Measurements from ENCODE around the gene WDR72. TPM values are rescaled to one million over a fixed set of nuclear protein-coding genes. Genes with fewer than 3 reads are reported as not detected.
"Not testable (repeated sequence)": the region's sequence is repeated elsewhere in the genome, so short reads cannot be mapped to it uniquely, and the experiment has no call there.

Gene WDR72
- total and polyA plus RNA-seq, 7 experiments from 2014 or later = not detected

GRCh38 chr15:53548236-53548635 is 211.2 kb downstream of the WDR72 start:
- no peak overlapping the region for H3K27ac Mint-ChIP-seq
- no peak overlapping the region for H3K4me3 ChIP-seq (ENCODE audit: low read length)
- H3K27ac ChIP-seq (ENCODE audit: low read depth, low read length) = no peak overlapping the region
- DNase-seq (no peak), ATAC-seq (no peak)
- ChIA-PET CTCF (interaction anchor here (0.6 kb wide), 1 partner anchor 1291 kb away, joined by 5 read pairs; no protein-coding TSS in a partner anchor), POLR2A (no interaction called here)
- no peaks in the 10 kb centered on the region for H3K9me3 ChIP-seq (ENCODE audit: control insufficient read depth in 2 of 3, low read length in 3 of 3)
- H3K4me3 Mint-ChIP-seq = no peak overlapping the region
- no peaks in the 10 kb centered on the region for H3K4me1 Mint-ChIP-seq
- H3K4me1 ChIP-seq (ENCODE audit: control insufficient read depth in 2 of 2, insufficient read depth in 2 of 2, low read length in 2 of 2) = no peaks in the 10 kb centered on the region
- no peaks in the 10 kb centered on the region for H3K36me3 Mint-ChIP-seq
- H3K27me3 Mint-ChIP-seq = no peaks in the 10 kb centered on the region
- peaks cover 0 to 3% (median 0%) of the 10 kb centered on the region in 11 donors for H3K9me3 Mint-ChIP-seq
- H3K36me3 ChIP-seq (ENCODE audit: control insufficient read depth in 2 of 3, insufficient read depth in 3 of 3, low read length in 3 of 3) = no peaks in the 10 kb centered on the region
- no peaks in the 10 kb centered on the region for H3K27me3 ChIP-seq (ENCODE audit: control insufficient read depth in 2 of 2, insufficient read depth in 2 of 2, low read length in 2 of 2)
- intact Hi-C loops (cut with micrococcal nuclease) = no loop called here

- H3K36me3 ChIP-seq (ENCODE audit: control insufficient read depth in 2 of 3, insufficient read depth in 3 of 3, low read length in 3 of 3); H3K4me1 ChIP-seq (ENCODE audit: control insufficient read depth in 2 of 2, insufficient read depth in 2 of 2, low read length in 2 of 2); POLR2A ChIA-PET; H3K27me3 ChIP-seq (ENCODE audit: control insufficient read depth in 2 of 2, insufficient read depth in 2 of 2, low read length in 2 of 2); H3K9me3 ChIP-seq (ENCODE audit: control insufficient read depth in 2 of 3, low read length in 3 of 3); H3K36me3 Mint-ChIP-seq; H3K27ac Mint-ChIP-seq; CTCF ChIA-PET; intact Hi-C loops (cut with micrococcal nuclease); H3K27ac ChIP-seq (ENCODE audit: low read depth, low read length); H3K4me3 Mint-ChIP-seq; H3K4me1 Mint-ChIP-seq; DNase-seq; ATAC-seq; H3K4me3 ChIP-seq (ENCODE audit: low read length); H3K27me3 Mint-ChIP-seq: not testable (repeated sequence)
- peaks cover 0 to 12% (median 3%) of the 10 kb centered on the region in 11 donors for H3K9me3 Mint-ChIP-seq
Observed at GRCh38 chr15:53540626-53541300, 218.7 kb downstream of the WDR72 start.

GRCh38 chr15:53539878-53540277 is 219.6 kb downstream of the WDR72 start:
- no peak overlapping the region for H3K4me3 Mint-ChIP-seq
- intact Hi-C loops (cut with micrococcal nuclease) = no loop called here
- H3K27me3 ChIP-seq (ENCODE audit: control insufficient read depth in 2 of 2, insufficient read depth in 2 of 2, low read length in 2 of 2) = no peaks in the 10 kb centered on the region
- no peak overlapping the region for H3K27ac Mint-ChIP-seq
- POLR2A ChIA-PET = no interaction called here
- H3K4me3 ChIP-seq (ENCODE audit: low read length) = no peak overlapping the region
- H3K27me3 Mint-ChIP-seq = peaks cover 0 to 7% (median 3%) of the 10 kb centered on the region in 5 donors
- no peaks in the 10 kb centered on the region for H3K4me1 ChIP-seq (ENCODE audit: control insufficient read depth in 2 of 2, insufficient read depth in 2 of 2, low read length in 2 of 2)
- CTCF ChIA-PET = no interaction called here
- H3K36me3 ChIP-seq (ENCODE audit: control insufficient read depth in 2 of 3, insufficient read depth in 3 of 3, low read length in 3 of 3) = no peaks in the 10 kb centered on the region
- no peak overlapping the region for H3K27ac ChIP-seq (ENCODE audit: low read depth, low read length)
- H3K9me3 ChIP-seq (ENCODE audit: control insufficient read depth in 2 of 3, low read length in 3 of 3) = no peaks in the 10 kb centered on the region
- peaks cover 0 to 3% (median 0%) of the 10 kb centered on the region in 5 donors for H3K36me3 Mint-ChIP-seq
- H3K4me1 Mint-ChIP-seq = no peaks in the 10 kb centered on the region
- H3K9me3 Mint-ChIP-seq = peaks cover 0 to 12% (median 3%) of the 10 kb centered on the region in 11 donors
- ATAC-seq (no peak), DNase-seq (no peak)

GRCh38 chr15:53536479-53537120 is 222.9 kb downstream of the WDR72 start:
- ATAC-seq (no peak), DNase-seq (no peak)
- H3K36me3 ChIP-seq (ENCODE audit: control insufficient read depth in 2 of 3, insufficient read depth in 3 of 3, low read length in 3 of 3) = no peaks in the 10 kb centered on the region
- CTCF ChIA-PET = interaction anchor here (0.9 kb wide), 1 partner anchor 9 kb away, joined by 3 read pairs; no protein-coding TSS in a partner anchor
- H3K27ac Mint-ChIP-seq = no peak overlapping the region
- peaks cover 0 to 7% (median 3%) of the 10 kb centered on the region in 5 donors for H3K27me3 Mint-ChIP-seq
- no peaks in the 10 kb centered on the region for H3K9me3 ChIP-seq (ENCODE audit: control insufficient read depth in 2 of 3, low read length in 3 of 3)
- peaks cover 0 to 12% (median 3%) of the 10 kb centered on the region in 11 donors for H3K9me3 Mint-ChIP-seq
- intact Hi-C loops (cut with micrococcal nuclease) = no loop called here
- no peaks in the 10 kb centered on the region for H3K4me1 Mint-ChIP-seq
- POLR2A ChIA-PET = no interaction called here
- H3K4me3 Mint-ChIP-seq = no peak overlapping the region
- H3K4me1 ChIP-seq (ENCODE audit: control insufficient read depth in 2 of 2, insufficient read depth in 2 of 2, low read length in 2 of 2) = no peaks in the 10 kb centered on the region
- H3K36me3 Mint-ChIP-seq = peaks cover 0 to 3% (median 0%) of the 10 kb centered on the region in 5 donors
- H3K27ac ChIP-seq (ENCODE audit: low read depth, low read length) = no peak overlapping the region
- H3K4me3 ChIP-seq (ENCODE audit: low read length) = no peak overlapping the region
- no peaks in the 10 kb centered on the region for H3K27me3 ChIP-seq (ENCODE audit: control insufficient read depth in 2 of 2, insufficient read depth in 2 of 2, low read length in 2 of 2)

GRCh38 chr15:53535886-53536285 is 223.6 kb downstream of the WDR72 start:
- H3K36me3 ChIP-seq (ENCODE audit: control insufficient read depth in 2 of 3, insufficient read depth in 3 of 3, low read length in 3 of 3) = no peaks in the 10 kb centered on the region
- Mint-ChIP-seq H3K4me1 (no peaks in the 10 kb centered on the region), H3K27ac (no peak overlapping the region), H3K9me3 (peaks cover 0 to 12% (median 3%) of the 10 kb centered on the region in 11 donors), H3K4me3 (no peak overlapping the region), H3K27me3 (peaks cover 0 to 7% (median 3%) of the 10 kb centered on the region in 5 donors), H3K36me3 (peaks cover 0 to 3% (median 0%) of the 10 kb centered on the region in 5 donors)
- H3K4me1 ChIP-seq (ENCODE audit: control insufficient read depth in 2 of 2, insufficient read depth in 2 of 2, low read length in 2 of 2) = no peaks in the 10 kb centered on the region
- no peak overlapping the region for H3K4me3 ChIP-seq (ENCODE audit: low read length)
- intact Hi-C loops (cut with micrococcal nuclease) = no loop called here
- no peaks in the 10 kb centered on the region for H3K27me3 ChIP-seq (ENCODE audit: control insufficient read depth in 2 of 2, insufficient read depth in 2 of 2, low read length in 2 of 2)
- ChIA-PET CTCF (no interaction called here), POLR2A (no interaction called here)
- no peak overlapping the region for H3K27ac ChIP-seq (ENCODE audit: low read depth, low read length)
- ATAC-seq (no peak), DNase-seq (no peak)
- no peaks in the 10 kb centered on the region for H3K9me3 ChIP-seq (ENCODE audit: control insufficient read depth in 2 of 3, low read length in 3 of 3)

GRCh38 chr15:53534105-53534839 is 225.2 kb downstream of the WDR72 start:
- DNase-seq (no peak), ATAC-seq (no peak)
- H3K27me3 Mint-ChIP-seq = peaks cover 0 to 7% (median 3%) of the 10 kb centered on the region in 5 donors
- H3K36me3 ChIP-seq (ENCODE audit: control insufficient read depth in 2 of 3, insufficient read depth in 3 of 3, low read length in 3 of 3) = no peaks in the 10 kb centered on the region
- peaks cover 0 to 9% (median 0%) of the 10 kb centered on the region in 11 donors for H3K9me3 Mint-ChIP-seq
- no peak overlapping the region for H3K27ac ChIP-seq (ENCODE audit: low read depth, low read length)
- no peaks in the 10 kb centered on the region for H3K4me1 Mint-ChIP-seq
- H3K27ac Mint-ChIP-seq = no peak overlapping the region
- CTCF ChIA-PET = no interaction called here
- no peak overlapping the region for H3K4me3 Mint-ChIP-seq
- H3K9me3 ChIP-seq (ENCODE audit: control insufficient read depth in 2 of 3, low read length in 3 of 3) = no peaks in the 10 kb centered on the region
- H3K4me1 ChIP-seq (ENCODE audit: control insufficient read depth in 2 of 2, insufficient read depth in 2 of 2, low read length in 2 of 2) = no peaks in the 10 kb centered on the region
- H3K4me3 ChIP-seq (ENCODE audit: low read length) = no peak overlapping the region
- POLR2A ChIA-PET = no interaction called here
- no peaks in the 10 kb centered on the region for H3K27me3 ChIP-seq (ENCODE audit: control insufficient read depth in 2 of 2, insufficient read depth in 2 of 2, low read length in 2 of 2)
- intact Hi-C loops (cut with micrococcal nuclease) = no loop called here
- H3K36me3 Mint-ChIP-seq = no peaks in the 10 kb centered on the region
